HFFc6 (cell line): ENCODE results near the gene GRIN2A. TPM values are rescaled to one million over a fixed set of nuclear protein-coding genes. Genes with fewer than 3 reads are reported as not detected.

Source experiments
- DNase-seq: peaks from one replicate; pipeline ENCODE4 v3.0.0-alpha.2; 2018
- H3K27ac Mint-ChIP-seq: 2 replicates; pipeline ENCODE4 v1.8.0; 2020; ENCODE audit warnings: mild to moderate bottlenecking, mixed read lengths
- H3K27me3 Mint-ChIP-seq: 2 replicates; pipeline ENCODE4 v1.8.0; 2021; ENCODE audit warnings: mild to moderate bottlenecking, moderate library complexity, mixed read lengths; ENCODE audit not compliant: insufficient read depth
- H3K36me3 Mint-ChIP-seq: 2 replicates; pipeline ENCODE4 v1.8.0; 2021; ENCODE audit warnings: low read depth, mixed read lengths
- H3K4me1 Mint-ChIP-seq: 2 replicates; pipeline ENCODE4 v1.8.0; 2020; ENCODE audit warnings: low read depth, mixed read lengths
- H3K4me3 Mint-ChIP-seq: 2 replicates; pipeline ENCODE4 v1.8.0; 2020; ENCODE audit warnings: mild to moderate bottlenecking, moderate library complexity, mixed read lengths
- H3K9me3 Mint-ChIP-seq: 2 replicates; pipeline ENCODE4 v1.8.0; 2020; ENCODE audit warnings: mild to moderate bottlenecking, mixed read lengths
- CTCF ChIP-seq: fragments of 200-600 bp; sonication (generic); IDR thresholded peaks from 2 replicates; pipeline ENCODE4 v1.5.0; 2021; ENCODE audit warnings: antibody characterized with exemption, mild to moderate bottlenecking
- total RNA-seq, 6 experiments: library from RNA; stranded (reverse); fragmentation: NEBNext Ultra II Directional; extraction: Animal tissue kit (Norgen Biotek cat#: 25700); gene quantifications; 2 replicates in 1 of 6; 3 replicates in 5 of 6; pipeline ENCODE4 v1.2.3, GENCODE V29; 2021

Gene GRIN2A
- total RNA-seq, 6 experiments from 2014 or later: 0.02 to 0.18 (median 0.08) TPM; not detected in 1

GRCh38 chr16:10076037-10076436 lies 106.2 kb downstream of the GRIN2A start:
- Mint-ChIP-seq H3K27ac (no peak overlapping the region), H3K9me3 (no peaks in the 10 kb centered on the region), H3K4me3 (no peak overlapping the region), H3K4me1 (peaks cover 31% of the 10 kb centered on the region), H3K36me3 (peaks cover 5% of the 10 kb centered on the region; the same call in 1 of the 2 replicates), H3K27me3 (no peaks in the 10 kb centered on the region; the same call in 1 of the 2 replicates)
- no peak for DNase-seq
- TF ChIP-seq CTCF: no peak

GRCh38 chr16:10070591-10070990 lies 111.6 kb downstream of the GRIN2A start:
- no peak for TF ChIP-seq CTCF
- Mint-ChIP-seq H3K27ac (no peak overlapping the region), H3K9me3 (no peaks in the 10 kb centered on the region), H3K4me3 (no peak overlapping the region), H3K27me3 (peaks cover 21% of the 10 kb centered on the region), H3K4me1 (no peaks in the 10 kb centered on the region), H3K36me3 (no peaks in the 10 kb centered on the region)
- no peak for DNase-seq

GRCh38 chr16:10069374-10069773 lies 112.9 kb downstream of the GRIN2A start:
- peaks cover 21% of the 10 kb centered on the region for H3K27me3 Mint-ChIP-seq

GRCh38 chr16:10067835-10068234 lies 114.4 kb downstream of the GRIN2A start:
- DNase-seq: no peak
- no peak for TF ChIP-seq CTCF
- H3K27ac Mint-ChIP-seq: no peak overlapping the region
- no peak overlapping the region for H3K4me3 Mint-ChIP-seq
- H3K9me3 Mint-ChIP-seq: no peaks in the 10 kb centered on the region
- no peaks in the 10 kb centered on the region for H3K36me3 Mint-ChIP-seq
- H3K27me3 Mint-ChIP-seq: peaks cover 28% of the 10 kb centered on the region
- H3K4me1 Mint-ChIP-seq: no peaks in the 10 kb centered on the region

More at GRCh38 chr16:10069374-10069773, 112.9 kb downstream of the GRIN2A start:
- H3K4me3 Mint-ChIP-seq: no peak overlapping the region
- TF ChIP-seq CTCF: no peak
- no peaks in the 10 kb centered on the region for H3K36me3 Mint-ChIP-seq
- H3K4me1 Mint-ChIP-seq: no peaks in the 10 kb centered on the region
- no peak overlapping the region for H3K27ac Mint-ChIP-seq
- H3K9me3 Mint-ChIP-seq: no peaks in the 10 kb centered on the region
- DNase-seq: no peak

- H3K36me3 Mint-ChIP-seq: no peaks in the 10 kb centered on the region
- no peak overlapping the region for H3K4me3 Mint-ChIP-seq
- H3K27ac Mint-ChIP-seq: no peak overlapping the region
- H3K27me3 Mint-ChIP-seq: peaks cover 32% of the 10 kb centered on the region
- H3K9me3 Mint-ChIP-seq: no peaks in the 10 kb centered on the region
- DNase-seq: no peak
- no peaks in the 10 kb centered on the region for H3K4me1 Mint-ChIP-seq
- no peak for TF ChIP-seq CTCF
Observed at GRCh38 chr16:10067406-10067805, 114.8 kb downstream of the GRIN2A start.

- Mint-ChIP-seq H3K9me3 (no peaks in the 10 kb centered on the region), H3K27ac (no peak overlapping the region), H3K4me3 (no peak overlapping the region), H3K4me1 (no peaks in the 10 kb centered on the region), H3K27me3 (peaks cover 34% of the 10 kb centered on the region), H3K36me3 (no peaks in the 10 kb centered on the region)
- no peak for DNase-seq
- no peak for TF ChIP-seq CTCF
Observed at GRCh38 chr16:10065019-10065418, 117.2 kb downstream of the GRIN2A start.
